ENCODE measurements around the gene KSR2.

GRCh38 chr12:117483501-117483900 lies 485.3 kb downstream of the KSR2 start:
- TF ChIP-seq, protein P1, sequence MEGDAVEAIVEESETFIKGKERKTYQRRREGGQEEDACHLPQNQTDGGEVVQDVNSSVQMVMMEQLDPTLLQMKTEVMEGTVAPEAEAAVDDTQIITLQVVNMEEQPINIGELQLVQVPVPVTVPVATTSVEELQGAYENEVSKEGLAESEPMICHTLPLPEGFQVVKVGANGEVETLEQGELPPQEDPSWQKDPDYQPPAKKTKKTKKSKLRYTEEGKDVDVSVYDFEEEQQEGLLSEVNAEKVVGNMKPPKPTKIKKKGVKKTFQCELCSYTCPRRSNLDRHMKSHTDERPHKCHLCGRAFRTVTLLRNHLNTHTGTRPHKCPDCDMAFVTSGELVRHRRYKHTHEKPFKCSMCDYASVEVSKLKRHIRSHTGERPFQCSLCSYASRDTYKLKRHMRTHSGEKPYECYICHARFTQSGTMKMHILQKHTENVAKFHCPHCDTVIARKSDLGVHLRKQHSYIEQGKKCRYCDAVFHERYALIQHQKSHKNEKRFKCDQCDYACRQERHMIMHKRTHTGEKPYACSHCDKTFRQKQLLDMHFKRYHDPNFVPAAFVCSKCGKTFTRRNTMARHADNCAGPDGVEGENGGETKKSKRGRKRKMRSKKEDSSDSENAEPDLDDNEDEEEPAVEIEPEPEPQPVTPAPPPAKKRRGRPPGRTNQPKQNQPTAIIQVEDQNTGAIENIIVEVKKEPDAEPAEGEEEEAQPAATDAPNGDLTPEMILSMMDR (IDR thresholded peaks at IDR 0.05) = no peak
- TF ChIP-seq POLR2A (IDR thresholded peaks at IDR 0.05) (no peak), POLR2AphosphoS5 (IDR thresholded peaks at IDR 0.05) (no peak), EP300 (IDR thresholded peaks at IDR 0.05) (no peak)
